Measurements from ENCODE around the gene XAGE3.
A peak's percentile ranks its signal among the peaks of the same experiment; 100 is the strongest.
"Not testable (repeated sequence)": the region's sequence is repeated elsewhere in the genome, so short reads cannot be mapped to it uniquely, and the experiment has no call there.

Gene XAGE3, protein sequence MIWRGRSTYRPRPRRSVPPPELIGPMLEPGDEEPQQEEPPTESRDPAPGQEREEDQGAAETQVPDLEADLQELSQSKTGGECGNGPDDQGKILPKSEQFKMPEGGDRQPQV

GRCh38 chrX:52867610-52868348 is at the start of gene XAGE3:
TSS of gene XAGE3 (minus strand) at chrX:52868083. CDS start at chrX:52867133, 950 bp downstream.
- no peak for DNase-seq (ENCODE audit: low read depth)

DNA sequence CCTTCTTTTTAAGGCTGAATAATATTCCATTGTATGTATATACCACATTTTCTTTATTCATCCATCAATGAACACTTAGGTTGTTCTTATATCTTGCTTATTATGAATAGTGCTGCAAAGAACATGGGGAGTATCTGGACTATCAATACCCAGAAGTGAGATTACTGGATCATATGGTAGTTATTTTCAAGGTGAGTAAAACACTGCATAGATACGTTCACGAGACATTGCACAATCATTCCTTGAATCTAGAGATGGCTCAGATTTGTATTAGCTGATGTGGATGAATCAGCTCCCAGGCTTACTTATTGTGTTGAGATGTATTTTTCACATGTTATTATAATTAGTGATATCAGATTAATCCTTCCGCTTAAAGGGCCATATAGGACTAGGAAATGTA is 46.8 kb upstream of the XAGE3 start:
- DNase-seq (ENCODE audit: low read depth), result not testable (repeated sequence)

DNA sequence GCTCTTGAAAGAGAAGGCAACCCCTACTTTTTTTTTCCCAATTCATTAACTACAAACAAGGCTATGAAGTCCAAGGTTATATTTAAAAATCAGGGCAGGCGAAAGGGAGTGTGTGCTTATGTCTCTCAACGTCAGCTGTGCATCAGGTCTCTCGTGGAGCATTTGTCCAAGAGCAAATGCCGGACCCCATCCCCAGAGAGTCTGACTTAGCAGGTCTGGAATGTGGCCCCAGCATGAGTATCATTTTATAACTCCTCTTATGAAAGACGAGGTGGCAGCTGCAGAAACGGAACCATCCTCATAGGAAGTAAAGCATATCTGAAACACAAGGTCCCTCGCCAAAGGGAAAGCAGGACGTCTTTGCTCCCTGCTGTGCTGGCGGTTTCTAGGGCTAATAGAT is 45.8 kb upstream of the XAGE3 start:
- DNase-seq (ENCODE audit: low read depth), result not testable (repeated sequence)

GRCh38 chrX:52909313-52909969 is 41.6 kb upstream of the XAGE3 start:
- not testable (repeated sequence) for DNase-seq (ENCODE audit: low read depth)

DNA sequence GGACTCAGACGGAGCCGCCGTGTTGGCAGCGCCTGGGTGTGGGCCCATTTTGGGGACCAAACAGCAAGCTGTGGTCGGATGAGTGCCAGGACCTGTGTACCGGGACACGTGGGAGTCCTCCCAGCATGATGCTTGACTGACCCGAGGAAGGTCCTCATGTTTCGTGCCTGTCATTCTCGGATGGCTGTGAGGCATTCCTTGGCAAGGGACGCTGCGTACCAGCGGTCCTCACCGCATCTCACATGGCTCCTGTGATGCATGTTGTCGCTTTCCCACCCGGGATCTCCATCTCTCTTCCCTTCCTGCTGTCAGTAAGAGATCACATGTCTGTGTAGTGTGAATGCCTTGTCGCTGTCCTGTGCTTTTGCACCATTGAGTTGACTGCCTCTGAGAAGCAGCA is 40.0 kb upstream of the XAGE3 start:
- not testable (repeated sequence) for DNase-seq (ENCODE audit: low read depth)

DNA sequence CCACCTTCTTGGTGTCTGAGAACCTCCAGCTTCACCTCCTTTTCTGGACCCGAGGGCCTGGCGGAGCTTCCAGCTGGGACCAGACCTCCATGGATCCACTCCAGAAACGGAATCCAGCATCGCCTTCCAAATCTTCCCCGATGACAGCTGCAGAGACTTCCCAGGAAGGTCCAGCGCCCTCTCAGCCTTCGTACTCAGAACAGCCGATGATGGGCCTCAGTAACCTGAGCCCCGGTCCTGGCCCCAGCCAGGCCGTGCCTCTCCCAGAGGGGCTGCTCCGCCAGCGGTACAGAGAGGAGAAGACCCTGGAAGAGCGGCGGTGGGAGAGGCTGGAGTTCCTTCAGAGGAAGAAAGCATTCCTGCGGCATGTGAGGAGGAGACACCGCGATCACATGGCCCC is 39.3 kb upstream of the XAGE3 start:
- DNase-seq (ENCODE audit: low read depth), result not testable (repeated sequence)

GRCh38 chrX:52906072-52906471 is 38.2 kb upstream of the XAGE3 start:
- not testable (repeated sequence) for DNase-seq (ENCODE audit: low read depth)

- DNase-seq (ENCODE audit: low read depth), result not testable (repeated sequence)
Measured at GRCh38 chrX:52905531-52905930, 37.6 kb upstream of the XAGE3 start.

DNA sequence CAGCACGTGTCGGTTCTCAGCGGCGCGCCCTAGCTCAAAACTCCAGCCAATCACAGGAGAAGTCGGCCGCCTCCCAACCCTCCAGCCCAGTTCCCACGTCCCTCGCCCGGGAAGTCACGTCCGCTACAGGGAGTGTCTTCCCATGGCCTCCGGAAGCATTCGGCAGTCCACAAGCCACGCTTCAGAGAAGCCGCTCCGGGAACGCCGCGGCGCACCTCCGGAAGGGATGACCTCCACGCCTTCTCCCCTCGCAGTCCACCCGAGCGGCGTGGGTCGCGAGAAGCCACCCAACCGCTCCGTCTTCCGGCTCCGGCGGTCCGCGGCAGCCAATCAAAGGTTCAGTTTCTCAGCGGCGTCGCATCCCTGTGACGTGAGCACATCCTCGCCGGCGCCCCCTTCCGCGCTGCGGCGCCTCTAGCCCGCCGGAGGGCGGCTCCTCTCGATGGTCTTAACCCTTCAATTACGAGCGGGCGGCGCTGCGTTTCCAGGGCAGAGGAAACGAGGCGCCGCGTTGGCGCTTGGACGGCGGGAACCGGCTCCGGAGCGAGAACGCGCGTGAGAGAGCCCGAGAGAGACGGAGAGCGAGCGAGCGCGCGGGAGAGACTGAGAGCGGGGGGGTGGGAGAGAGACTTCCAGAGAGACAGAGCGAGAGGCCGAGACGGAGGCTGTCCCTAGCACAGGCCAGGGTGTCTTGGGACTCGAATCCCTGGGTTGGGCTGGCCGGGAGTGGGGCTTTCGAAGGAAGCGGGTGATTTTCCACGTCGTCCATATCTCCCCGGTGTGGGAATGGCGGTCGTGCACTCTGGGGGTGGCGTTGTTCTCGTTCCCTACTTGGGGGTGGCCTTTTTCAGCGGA is 29.2 kb upstream of the XAGE3 start, which contains the start of gene FAM156B:
TSS of gene FAM156B (plus strand) at position 476 of the 855 bp plus-strand sequence. CDS start 9,896 bp downstream, outside the sequence.
- not testable (repeated sequence) for DNase-seq (ENCODE audit: low read depth)

GRCh38 chrX:52896438-52896837 is 28.6 kb upstream of the XAGE3 start:
- DNase-seq (ENCODE audit: low read depth), result not testable (repeated sequence)

- not testable (repeated sequence) for DNase-seq (ENCODE audit: low read depth)
Measured at GRCh38 chrX:52888090-52888489, 20.2 kb upstream of the XAGE3 start.

DNA sequence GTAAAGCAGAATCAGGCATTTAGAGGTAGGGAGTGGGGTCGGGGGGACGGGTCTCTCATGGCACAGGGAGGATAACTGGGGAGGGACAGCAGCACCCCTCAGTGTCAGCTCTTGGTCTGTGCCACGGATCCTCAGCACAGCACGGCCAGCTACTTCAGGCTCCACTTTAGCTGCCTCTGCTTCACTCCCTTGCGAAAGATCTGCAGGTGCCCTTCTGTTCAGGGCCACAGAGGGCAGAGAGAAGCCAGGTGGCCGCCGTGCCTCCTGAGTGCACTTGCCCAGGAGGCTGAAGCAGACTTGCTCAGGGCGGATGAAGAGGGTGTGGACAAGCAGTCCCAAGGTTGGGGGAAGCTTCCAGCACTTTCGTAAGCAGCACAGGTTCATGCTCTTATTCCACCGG is 19.6 kb upstream of the XAGE3 start:
- not testable (repeated sequence) for DNase-seq (ENCODE audit: low read depth)

- not testable (repeated sequence) for DNase-seq (ENCODE audit: low read depth)
Measured at GRCh38 chrX:52876386-52876785, 8.5 kb upstream of the XAGE3 start.

DNA sequence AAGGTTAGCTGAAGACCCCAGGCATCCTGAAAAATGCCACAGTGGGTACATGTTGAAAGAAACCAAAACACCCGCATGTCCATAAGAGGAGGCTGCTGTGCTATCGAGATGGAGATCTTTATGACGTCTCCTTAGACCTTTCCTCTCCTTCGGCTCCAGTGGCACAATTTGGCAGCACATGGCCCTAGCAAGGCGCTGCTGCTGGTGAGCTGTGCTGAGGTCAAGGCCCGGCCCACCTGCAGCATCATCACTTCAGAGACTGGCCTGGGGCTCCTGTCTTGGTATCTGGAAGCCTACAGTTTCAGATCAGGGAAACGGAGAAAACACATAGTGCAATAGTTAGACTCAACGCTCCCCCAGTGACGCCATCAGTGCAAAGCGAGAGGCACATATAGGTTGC is 7.6 kb upstream of the XAGE3 start:
- DNase-seq (ENCODE audit: low read depth), result not testable (repeated sequence)

DNA sequence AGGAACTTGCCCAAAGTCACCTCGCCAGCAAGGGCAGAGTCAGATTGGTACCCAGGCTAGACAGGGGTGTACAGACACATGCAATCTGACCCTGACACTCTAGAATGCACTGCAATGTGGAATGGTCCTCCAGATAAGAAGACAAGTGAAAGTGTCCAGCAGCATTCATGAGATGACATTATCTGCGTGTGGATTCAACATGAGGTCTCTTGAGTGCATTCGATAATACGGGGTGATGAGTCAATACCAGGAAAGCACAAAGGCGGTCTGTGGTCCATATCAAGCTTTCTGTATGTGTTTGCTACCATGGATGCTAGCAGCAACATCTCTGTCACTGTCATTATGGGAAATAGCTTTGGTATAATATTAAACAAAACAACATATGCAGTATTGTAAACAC is 6.8 kb upstream of the XAGE3 start:
- no peak for DNase-seq (ENCODE audit: low read depth)

GRCh38 chrX:52873825-52874224 is 5.9 kb upstream of the XAGE3 start:
- not testable (repeated sequence) for DNase-seq (ENCODE audit: low read depth)

DNA sequence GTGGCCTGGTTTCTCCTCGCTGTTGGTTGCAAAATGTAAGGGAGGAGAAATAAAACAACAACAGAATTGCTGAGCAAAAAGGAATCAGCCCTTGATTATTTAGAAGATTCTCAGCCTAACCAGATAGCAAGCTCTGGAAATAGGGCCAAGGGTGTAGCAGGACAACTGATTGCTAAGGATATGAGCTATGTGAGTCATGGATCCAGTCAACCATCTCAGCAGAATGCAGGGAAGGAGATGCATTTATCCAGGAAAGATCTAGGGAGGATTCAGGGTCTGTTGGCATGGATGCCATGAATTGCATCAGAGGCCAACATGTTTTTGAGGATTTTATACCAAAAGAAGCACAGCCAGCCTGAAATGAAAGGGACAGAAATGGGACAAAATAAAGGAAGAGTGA is 2.2 kb upstream of the XAGE3 start:
- no peak for DNase-seq (ENCODE audit: low read depth)

GRCh38 chrX:52865343-52865998 is 2.4 kb downstream of the XAGE3 start:
- no peak for DNase-seq (ENCODE audit: low read depth)

- not testable (repeated sequence) for DNase-seq (ENCODE audit: low read depth)
Measured at GRCh38 chrX:52856991-52857525, 10.8 kb downstream of the XAGE3 start.

DNA sequence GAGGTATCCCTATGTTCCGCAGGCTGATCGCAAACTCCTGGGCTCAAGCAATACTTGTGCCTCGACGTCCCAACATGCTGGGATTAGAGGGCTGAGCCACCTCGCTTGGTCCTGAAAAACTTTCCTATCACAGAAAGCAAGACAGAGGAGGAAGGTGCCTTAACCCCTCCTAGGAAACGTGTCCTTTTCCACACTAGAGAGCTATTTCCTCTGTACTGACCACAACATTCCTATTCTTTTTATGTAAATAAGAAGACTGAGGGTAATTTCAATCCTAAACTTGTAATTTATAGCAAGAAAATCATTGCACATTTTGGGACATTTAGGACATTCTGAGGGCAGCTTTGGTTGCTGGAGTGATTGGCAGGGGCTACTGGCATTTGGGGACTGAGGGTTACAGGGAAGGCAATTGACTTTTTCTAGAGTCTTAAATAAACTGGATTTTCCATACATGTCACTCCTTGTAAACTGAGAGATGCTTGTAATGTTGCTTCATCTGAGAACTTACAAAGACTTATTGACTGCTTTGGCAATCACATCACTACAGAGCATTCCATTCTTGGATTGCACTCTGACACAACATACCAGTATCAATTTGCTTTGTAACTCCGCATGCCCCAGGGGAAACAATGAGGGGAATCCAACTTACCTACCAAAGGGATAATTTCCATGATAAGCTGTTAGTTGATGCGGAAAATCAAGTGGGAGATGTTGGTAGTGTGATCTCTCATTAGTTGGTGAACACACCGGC is 15.6 kb downstream of the XAGE3 start:
- DNase-seq (ENCODE audit: low read depth), result peak; percentile 64

GRCh38 chrX:52843619-52844018 is 24.3 kb downstream of the XAGE3 start:
- not testable (repeated sequence) for DNase-seq (ENCODE audit: low read depth)

Measured in fibroblast of gingiva (primary cell).